GM23338 (cell line): Measurements from ENCODE around the gene ANGPTL2. TPM values are rescaled to one million over a fixed set of nuclear protein-coding genes. Genes with fewer than 3 reads are reported as not detected.

Experiments
- ATAC-seq: fragments of 200-7000 bp; cut with Tn5 transposase; 3 replicates; pipeline ENCODE4 v1.9.1; 2020
- DNase-seq: peaks from one replicate; pipeline ENCODE4 v3.0.0-alpha.2; 2015; ENCODE audit warnings: low spot score
- H2AFZ ChIP-seq: fragments of 200-600 bp; sonication (generic); 2 replicates; pipeline ENCODE4 v1.8.0; 2016; ENCODE audit warnings: antibody characterized with exemption, mild to moderate bottlenecking, moderate library complexity
- H3F3A ChIP-seq: fragments of 200-600 bp; sonication (generic); replicated peaks from 2 replicates; pipeline ENCODE4 v1.8.0; 2017; ENCODE audit warnings: antibody characterized with exemption, mixed run types, low read depth
- H3K27ac ChIP-seq: fragments of 200-600 bp; sonication (generic); 2 replicates; pipeline ENCODE4 v1.6.1; 2016; ENCODE audit warnings: low read depth
- H3K27me3 ChIP-seq: fragments of 200-600 bp; sonication (generic); 2 replicates; pipeline ENCODE4 v1.8.0; 2016; ENCODE audit warnings: mild to moderate bottlenecking, mixed run types, moderate library complexity; ENCODE audit not compliant: insufficient read depth
- H3K36me3 ChIP-seq: fragments of 200-600 bp; sonication (generic); 2 replicates; pipeline ENCODE4 v1.8.0; 2016; ENCODE audit warnings: mild to moderate bottlenecking; ENCODE audit not compliant: insufficient read depth
- H3K4me1 ChIP-seq: fragments of 200-600 bp; sonication (generic); 2 replicates; pipeline ENCODE4 v1.8.0; 2016; ENCODE audit warnings: mild to moderate bottlenecking, moderate library complexity; ENCODE audit not compliant: insufficient read depth
- H3K4me2 ChIP-seq: fragments of 200-600 bp; sonication (generic); 2 replicates; pipeline ENCODE4 v1.7.1; 2017; ENCODE audit warnings: mixed run types
- H3K4me3 ChIP-seq: fragments of 200-600 bp; sonication (generic); 2 replicates; pipeline ENCODE4 v1.6.1; 2016; ENCODE audit warnings: mixed run types
- H3K79me2 ChIP-seq: fragments of 200-600 bp; sonication (generic); replicated peaks from 2 replicates; pipeline ENCODE4 v1.8.0; 2017; ENCODE audit warnings: mild to moderate bottlenecking; ENCODE audit not compliant: insufficient read depth
- H3K9me2 ChIP-seq: fragments of 200-600 bp; sonication (generic); 2 replicates; pipeline ENCODE4 v1.8.0; 2017; ENCODE audit not compliant: insufficient read depth
- H4K20me1 ChIP-seq: fragments of 200-600 bp; sonication (generic); replicated peaks from 2 replicates; pipeline ENCODE4 v1.8.0; 2017; ENCODE audit warnings: mild to moderate bottlenecking; ENCODE audit not compliant: insufficient read depth
- H3K27ac Mint-ChIP-seq: 2 replicates; pipeline ENCODE4 v1.8.0; 2020; ENCODE audit warnings: inconsistent platforms, mild to moderate bottlenecking, moderate library complexity, mixed read lengths
- H3K27me3 Mint-ChIP-seq: 3 replicates; pipeline ENCODE4 v1.8.0; 2022; ENCODE audit warnings: low read depth, mild to moderate bottlenecking, moderate library complexity, mixed read lengths, inconsistent platforms; ENCODE audit not compliant: insufficient read depth, poor library complexity
- H3K36me3 Mint-ChIP-seq: 3 replicates; pipeline ENCODE4 v1.8.0; 2021; ENCODE audit warnings: low read depth, mild to moderate bottlenecking, inconsistent platforms, moderate library complexity, mixed read lengths
- H3K4me1 Mint-ChIP-seq: 3 replicates; pipeline ENCODE4 v1.8.0; 2020; ENCODE audit warnings: mild to moderate bottlenecking, inconsistent platforms, mixed read lengths
- H3K4me3 Mint-ChIP-seq: 3 replicates; pipeline ENCODE4 v1.8.0; 2021; ENCODE audit warnings: moderate library complexity, mild to moderate bottlenecking, inconsistent platforms, mixed read lengths
- H3K9me3 Mint-ChIP-seq: 3 replicates; pipeline ENCODE4 v1.8.0; 2020; ENCODE audit warnings: moderate library complexity, mild to moderate bottlenecking, inconsistent platforms, mixed read lengths
- ETS1 ChIP-seq: IDR thresholded peaks from 2 replicates; pipeline ENCODE4 v1.6.1; 2016; ENCODE audit warnings: antibody characterized with exemption
- EZH2 ChIP-seq: fragments of 200-600 bp; sonication (generic); IDR thresholded peaks from one replicate; pipeline ENCODE4 v1.8.0; 2017; ENCODE audit warnings: antibody characterized with exemption, mild to moderate bottlenecking, low read depth; ENCODE audit not compliant: unreplicated experiment
- REST ChIP-seq: IDR thresholded peaks from one replicate; pipeline ENCODE4 v1.6.1; 2018; ENCODE audit warnings: antibody characterized with exemption; ENCODE audit not compliant: unreplicated experiment
- ZNF114 ChIP-seq: fragments of 250-450 bp; sonication (Bioruptor Pico); IDR thresholded peaks from 2 replicates; pipeline ENCODE4 v1.5.0; 2020; ENCODE audit warnings: mild to moderate bottlenecking, moderate library complexity
- ZNF462 ChIP-seq: fragments of 250-450 bp; sonication (Bioruptor Pico); IDR thresholded peaks from 2 replicates; pipeline ENCODE4 v1.5.0; 2020; ENCODE audit warnings: mild to moderate bottlenecking, moderate library complexity
- polyA plus RNA-seq: library from polyadenylated mRNA; unstranded; fragments of >200 nt; fragmentation: Nextera tagmentation; extraction: Ambion mirVana; gene quantifications from 2 replicates; pipeline ENCODE4 v1.2.1, GENCODE V29; 2016
- total RNA-seq: library from RNA; depleted of rRNA; stranded (reverse); fragments of >200 nt; shearing (Covaris generic); gene quantifications from 2 replicates; pipeline ENCODE4 v1.2.3, GENCODE V29; 2014

Gene ANGPTL2
- total and polyA plus RNA-seq, 2 experiments from 2014 or later: 2.9 to 5.2 TPM

- TF ChIP-seq ZNF462 (CRISPR knock-in tag): no peak
Observed at GRCh38 chr9:127107171-127107928, 15.1 kb downstream of the ANGPTL2 start (continued).

- TF ChIP-seq ZNF114 (no peak), ETS1 (no peak), EZH2 (no peak), REST (no peak)
- Mint-ChIP-seq H3K27me3 (peaks cover 4% of the 10 kb centered on the region), H3K4me1 (peaks cover 8% of the 10 kb centered on the region), H3K36me3 (peaks cover 10% of the 10 kb centered on the region), H3K27ac (no peak overlapping the region), H3K9me3 (no peaks in the 10 kb centered on the region), H3K4me3 (no peak overlapping the region)
- Histone ChIP-seq H3K27ac (no peak overlapping the region), H3K4me1 (no peaks in the 10 kb centered on the region), H3K4me2 (no peak overlapping the region), H3F3A (no peaks in the 10 kb centered on the region), H3K4me3 (no peak overlapping the region), H4K20me1 (no peaks in the 10 kb centered on the region), H3K27me3 (no peaks in the 10 kb centered on the region), H3K9me2 (no peaks in the 10 kb centered on the region), H3K36me3 (no peaks in the 10 kb centered on the region), H2AFZ (no peak overlapping the region), H3K79me2 (no peaks in the 10 kb centered on the region)
- DNase-seq (no peak), ATAC-seq (peak; percentile 36)
Observed at GRCh38 chr9:127106466-127106855, 16.0 kb downstream of the ANGPTL2 start.
